IMR-90 (cell line): ENCODE results near the gene KCNMA1. TPM values are rescaled to one million over a fixed set of nuclear protein-coding genes. Genes with fewer than 3 reads are reported as not detected.

Experiments used
- ATAC-seq: fragments of 200-7000 bp; cut with Tn5 transposase; 2 replicates; pipeline ENCODE4 v1.9.1; 2020; ENCODE audit warnings: low read depth, mild to moderate bottlenecking, moderate library complexity
- BruUV-seq: library from RNA; stranded (reverse); fragments of 400-500 nt; replicated peaks from 2 replicates; lab custom pipeline; 2021; lab: Mats Ljungman, UMichigan
- CTCF ChIA-PET: fragments of 300-600 bp; formaldehyde crosslinking; extraction: SDS; loops from one replicate; lab custom pipeline; 2021; ENCODE audit warnings: antibody characterized with exemption; lab: Yijun Ruan, JAX
- POLR2A ChIA-PET: fragments of 300-600 bp; sonication (Branson Sonifier 250); formaldehyde crosslinking; loops from one replicate; lab custom pipeline; 2022; ENCODE audit warnings: antibody characterized with exemption; ENCODE audit not compliant: unreplicated experiment; lab: Charles Lee
- DNase-seq: peaks from one replicate; pipeline ENCODE4 v3.0.0; 2013
- H2AFZ ChIP-seq: replicated peaks from 2 replicates; pipeline ENCODE3; 2013; ENCODE audit warnings: low read length, mild to moderate bottlenecking; ENCODE audit not compliant: poor library complexity
- H2AK5ac ChIP-seq: 2 replicates; pipeline ENCODE4 v1.6.1; 2013; ENCODE audit warnings: low read depth, low read length, inconsistent platforms
- H2AK9ac ChIP-seq: replicated peaks from 2 replicates; pipeline ENCODE3; 2013; ENCODE audit warnings: mild to moderate bottlenecking, low read depth, low read length, moderate library complexity; ENCODE audit not compliant: poor library complexity
- H2BK120ac ChIP-seq: 2 replicates; pipeline ENCODE4 v1.6.1; 2013; ENCODE audit warnings: low read depth, low read length, inconsistent platforms
- H2BK15ac ChIP-seq: 3 replicates; pipeline ENCODE4 v1.6.1; 2013; ENCODE audit warnings: low read depth, low read length, inconsistent platforms
- H2BK20ac ChIP-seq: 2 replicates; pipeline ENCODE4 v1.6.1; 2013; ENCODE audit warnings: low read depth, mild to moderate bottlenecking, inconsistent platforms, low read length, moderate library complexity
- H2BK5ac ChIP-seq: 2 replicates; pipeline ENCODE4 v1.6.1; 2013; ENCODE audit warnings: mild to moderate bottlenecking, low read depth, low read length, inconsistent platforms; ENCODE audit not compliant: poor library complexity, severe bottlenecking
- H3K14ac ChIP-seq: replicated peaks from 2 replicates; pipeline ENCODE4 v1.6.1; 2013; ENCODE audit warnings: low read depth, low read length, inconsistent platforms
- H3K18ac ChIP-seq: 2 replicates; pipeline ENCODE4 v1.6.1; 2013; ENCODE audit warnings: low read depth, low read length, control low read depth
- H3K23ac ChIP-seq: 2 replicates; pipeline ENCODE4 v1.6.1; 2013; ENCODE audit warnings: low read depth, low read length, inconsistent platforms
- H3K27ac ChIP-seq: 2 replicates; pipeline ENCODE4 v1.5.1; 2013; ENCODE audit warnings: mild to moderate bottlenecking, control low read depth, low read length; ENCODE audit not compliant: insufficient read depth
- H3K27me3 ChIP-seq: 2 replicates; pipeline ENCODE4 v1.6.1; 2013; ENCODE audit warnings: low read length; ENCODE audit not compliant: control insufficient read depth, insufficient read depth
- H3K36me3 ChIP-seq: 2 replicates; pipeline ENCODE4 v1.6.1; 2013; ENCODE audit warnings: low read length, mixed read lengths; ENCODE audit not compliant: control insufficient read depth, insufficient read depth
- H3K4ac ChIP-seq: 2 replicates; pipeline ENCODE4 v1.6.1; 2013; ENCODE audit warnings: low read depth, low read length, inconsistent platforms
- H3K4me1 ChIP-seq: 2 replicates; pipeline ENCODE4 v1.6.1; 2013; ENCODE audit warnings: low read length, mixed read lengths; ENCODE audit not compliant: control insufficient read depth, insufficient read depth
- H3K4me2 ChIP-seq: 2 replicates; pipeline ENCODE4 v1.6.1; 2013; ENCODE audit warnings: low read depth, mild to moderate bottlenecking, control low read depth, low read length, moderate library complexity
- H3K4me3 ChIP-seq: 2 replicates; pipeline ENCODE4 v1.5.1; 2013; ENCODE audit warnings: low read depth, mild to moderate bottlenecking, control low read depth, low read length, moderate library complexity; ENCODE audit not compliant: insufficient read depth
- H3K56ac ChIP-seq: 2 replicates; pipeline ENCODE4 v1.6.1; 2013; ENCODE audit warnings: low read length, inconsistent platforms; ENCODE audit not compliant: insufficient read depth; ENCODE audit errors: extremely low read depth
- H3K79me1 ChIP-seq, 2 experiments: 2 replicates each; pipeline ENCODE4 v1.6.1; 2013; ENCODE audit warnings: low read length in 2 of 2, inconsistent platforms in 1 of 2, low read depth in 1 of 2
- H3K9ac ChIP-seq: 2 replicates; pipeline ENCODE4 v1.6.1; 2013; ENCODE audit warnings: low read depth, low read length, control low read depth
- H3K9me1 ChIP-seq: 2 replicates; pipeline ENCODE4 v1.6.1; 2013; ENCODE audit warnings: low read length, inconsistent platforms; ENCODE audit not compliant: insufficient read depth
- H3K9me3 ChIP-seq: 2 replicates; pipeline ENCODE4 v1.6.1; 2013; ENCODE audit warnings: low read length; ENCODE audit not compliant: control insufficient read depth, insufficient read depth
- H4K20me1 ChIP-seq: 2 replicates; pipeline ENCODE4 v1.6.1; 2013; ENCODE audit warnings: low read length, inconsistent platforms; ENCODE audit not compliant: insufficient read depth
- H4K5ac ChIP-seq: 2 replicates; pipeline ENCODE4 v1.6.1; 2013; ENCODE audit warnings: mild to moderate bottlenecking, low read depth, low read length, control low read depth
- H4K8ac ChIP-seq, 2 experiments: 2 replicates each; pipeline ENCODE4 v1.6.1; 2013; ENCODE audit warnings: low read depth in 2 of 2, low read length in 2 of 2, control low read depth in 1 of 2, inconsistent platforms in 1 of 2
- H4K91ac ChIP-seq: 2 replicates; pipeline ENCODE4 v1.6.1; 2013; ENCODE audit warnings: low read depth, low read length, inconsistent platforms; ENCODE audit not compliant: insufficient read depth
- BHLHE40 ChIP-seq: fragments of 150-350 bp; IDR thresholded peaks from 2 replicates; pipeline ENCODE4 v1.6.1; 2016; ENCODE audit warnings: mild to moderate bottlenecking, low read depth, low read length
- CEBPB ChIP-seq: IDR thresholded peaks from 2 replicates; pipeline ENCODE4 v1.6.1; 2012; ENCODE audit warnings: low read depth, low read length, improper control_type of control experiment
- CHD1 ChIP-seq: IDR thresholded peaks from 2 replicates; pipeline ENCODE4 v1.6.1; 2012; ENCODE audit warnings: low read depth, low read length, improper control_type of control experiment
- CTCF ChIP-seq: conservative IDR thresholded peaks from 2 replicates; pipeline ENCODE4 v1.5.1; 2012; ENCODE audit warnings: mild to moderate bottlenecking, low read depth, low read length, improper control_type of control experiment
- MAFK ChIP-seq: IDR thresholded peaks from 2 replicates; pipeline ENCODE4 v1.6.1; 2012; ENCODE audit warnings: low read depth, low read length, improper control_type of control experiment
- MXI1 ChIP-seq: IDR thresholded peaks from 2 replicates; pipeline ENCODE4 v1.6.1; 2012; ENCODE audit warnings: low read depth, mild to moderate bottlenecking, low read length, moderate library complexity, borderline replicate concordance
- POLR2A ChIP-seq: IDR thresholded peaks from 2 replicates; pipeline ENCODE4 v1.6.1; 2012; ENCODE audit warnings: mild to moderate bottlenecking, low read depth, low read length
- SMC3 ChIP-seq: fragments of 150-350 bp; IDR thresholded peaks from 2 replicates; pipeline ENCODE4 v1.6.1; 2016; ENCODE audit warnings: low read depth, mild to moderate bottlenecking, antibody characterized with exemption, low read length, moderate library complexity
- WGBS, 2 experiments: methylation state at CpG; one replicate each; pipeline versions ENCODE4 v1.1.5 to v1.1.7; 2013; ENCODE audit warnings: missing lambda C conversion rate in 2 of 2; ENCODE audit not compliant: insufficient read length in 1 of 2; ENCODE audit errors: extremely low coverage in 2 of 2; 5-methylcytosine and 5-hydroxymethylcytosine counted together
- dilution Hi-C: fragments of 300-500 bp; cut with HindIII; formaldehyde crosslinking; loops from one replicate; pipeline ENCODE4 v1.14.3; 2018; ENCODE audit warnings: low sequenced_read_pairs; ENCODE audit not compliant: unreplicated experiment
- in situ Hi-C: fragments of 300-500 bp; cut with MboI; formaldehyde crosslinking; loops from 3 replicates; pipeline ENCODE4 v1.14.3; 2019; ENCODE audit warnings: low sequenced_read_pairs, inconsistent platforms, mixed read lengths
- intact Hi-C: fragments of 100-400 bp; cut with micrococcal nuclease; formaldehyde crosslinking; loops from 2 replicates; pipeline ENCODE4 v1.10.0; 2022
- polyA plus RNA-seq, 3 experiments: library from polyadenylated mRNA; depleted of rRNA; stranded (reverse); fragments of >200 nt; gene quantifications; 2 replicates each; pipeline ENCODE4 v1.2.3, GENCODE V29; 2012; ENCODE audit warnings: low replicate concordance in 1 of 3
- total RNA-seq: library from RNA; depleted of rRNA; stranded (reverse); fragments of >200 nt; gene quantifications from 2 replicates; pipeline ENCODE4 v1.2.3, GENCODE V29; 2012

KCNMA1 gene
- total and polyA plus RNA-seq, 2 of the 4 experiments (the other 2 are of a cell fraction), result 25.6 to 29.6 TPM

DNA sequence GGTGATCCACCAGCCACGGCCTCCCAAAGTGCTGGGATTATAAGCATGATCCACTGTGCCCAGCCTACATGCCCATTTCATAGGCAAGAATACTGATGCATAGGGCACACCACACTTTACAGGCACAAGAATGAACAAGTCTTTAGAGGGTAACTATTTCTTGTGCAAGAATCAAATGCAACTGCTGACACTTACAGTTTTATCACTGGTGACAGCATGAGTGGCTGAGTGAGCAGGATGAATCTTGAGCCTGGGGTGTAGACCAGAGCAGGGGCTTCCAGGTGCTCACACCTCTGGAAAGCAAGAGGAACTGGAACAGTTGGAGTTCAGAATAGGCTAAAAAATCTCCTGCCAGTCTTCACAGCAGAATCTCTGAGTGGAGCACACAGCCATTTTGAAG is 287.5 kb downstream of the KCNMA1 start:
- WGBS, 2 experiments, result no CpG with 5 or more reads among the region's 1 CpG
- Histone ChIP-seq H2BK120ac (peak overlapping the region; percentile 94), H2BK5ac (peak overlapping the region; percentile 63), H3K27me3 (no peaks in the 10 kb centered on the region), H2AK5ac (peak overlapping the region; percentile 76), H4K8ac (peak overlapping the region; percentile 66 to 78; a peak in 3 of 4 replicates), H3K27ac (peak overlapping the region; percentile 41), H3K79me1 (peaks cover 0 to 14% of the 10 kb centered on the region in 2 experiments; a peak in 1 of 4 replicates), H3K9ac (no peak overlapping the region), H3K4me2 (no peak overlapping the region), H3K23ac (peak overlapping the region; percentile 15), H2AFZ (no peak overlapping the region), H3K9me3 (no peaks in the 10 kb centered on the region), H2BK20ac (peak overlapping the region; percentile 90), H3K36me3 (no peaks in the 10 kb centered on the region), H4K5ac (peak overlapping the region; percentile 9; the same call in 1 of the 2 replicates), H3K9me1 (peaks cover 16% of the 10 kb centered on the region), H2AK9ac (no peak overlapping the region), H3K18ac (peak overlapping the region; percentile 34), H3K4ac (peak overlapping the region; percentile 68), H2BK15ac (peak overlapping the region; percentile 95), H4K91ac (peak overlapping the region; percentile 89), H3K4me3 (no peak overlapping the region), H3K56ac (peak overlapping the region; percentile 67), H4K20me1 (no peaks in the 10 kb centered on the region), H3K4me1 (peaks cover 14% of the 10 kb centered on the region), H3K14ac (peak overlapping the region; percentile 63)
- no peak for ATAC-seq
- TF ChIP-seq CEBPB (peak; percentile 28; the same call in 1 of the 2 replicates), MXI1 (no peak), CHD1 (no peak), SMC3 (no peak), MAFK (0 out of 2 replicates have a peak, but pooled peaks have one; percentile 11), POLR2A (no peak), BHLHE40 (no peak), CTCF (no peak)
- in situ Hi-C loops (no loop called here), intact Hi-C loops (loop anchor here (5.0 kb wide), 1 partner anchor 172 kb away; no protein-coding TSS in a partner anchor), dilution Hi-C loops (no loop called here)
- CTCF ChIA-PET, result interaction anchor here (0.9 kb wide), 1 partner anchor 176 kb away, joined by 3 read pairs; no protein-coding TSS in a partner anchor
- DNase-seq, result no peak
- POLR2A ChIA-PET, result no interaction called here
- BruUV-seq, result no TSS peak
